Right cardiac atrium (tissue), 5 donors: ENCODE measurements around the gene CDK10. TPM values are rescaled to one million over a fixed set of nuclear protein-coding genes. Genes with fewer than 3 reads are reported as not detected.

Experiments used
- ATAC-seq, 2 donors: fragments of 200-7000 bp; cut with Tn5 transposase; one replicate each; pipeline versions ENCODE4 v1.8.0 to v1.9.1; 2020; ENCODE audit warnings: moderate library complexity in 2 of 2, mild to moderate bottlenecking in 1 of 2
- DNase-seq, 3 donors: peaks; one replicate each; pipeline ENCODE4 v3.0.0-alpha.2; 2020
- H3K27ac ChIP-seq: one replicate; pipeline ENCODE4 v1.5.1; 2013; ENCODE audit warnings: mild to moderate bottlenecking, low read length, control low read depth, moderate library complexity
- H3K27me3 ChIP-seq: one replicate; pipeline ENCODE4 v1.6.1; 2013; ENCODE audit not compliant: control insufficient read depth, insufficient read depth
- H3K4me1 ChIP-seq: one replicate; pipeline ENCODE4 v1.6.1; 2013; ENCODE audit warnings: low read length; ENCODE audit not compliant: control insufficient read depth, insufficient read depth
- H3K4me3 ChIP-seq: one replicate; pipeline ENCODE4 v1.5.1; 2013; ENCODE audit warnings: low read length, control low read depth
- H3K9me3 ChIP-seq: one replicate; pipeline ENCODE4 v1.6.1; 2013; ENCODE audit warnings: low read length; ENCODE audit not compliant: control insufficient read depth
- WGBS: extraction: QIAGEN DNeasy Blood & Tissue Kit; methylation state at CpG from one replicate; pipeline ENCODE4 v1.1.7; 2013; 5-methylcytosine and 5-hydroxymethylcytosine counted together
- intact Hi-C, 4 donors: fragments of 100-400 bp; cut with DNase I; formaldehyde crosslinking; loops; one replicate each; pipeline versions ENCODE4 v1.11.0 to v1.14.0; 2022 to 2023
- polyA plus RNA-seq: library from polyadenylated mRNA; stranded (reverse); fragments of 200-250 nt; gene quantifications from one replicate; pipeline ENCODE4 v1.2.3, GENCODE V29; 2013
- total RNA-seq, 4 donors: library from RNA; stranded (reverse); fragmentation: NEBNext Ultra II Directional; extraction: Animal tissue kit (Norgen Biotek cat#: 25700); gene quantifications; one replicate each; pipeline ENCODE4 v1.2.1, GENCODE V29; 2021
- donor health status: healthy with polysubstance abuse.
- donor health status: DM: no; HTN: yes; CAD: no.
- donor health status: DM: no; HTN: no; CAD: no.
- donor health status: DM: no; HTN: yes; CAD: no; lungs with severe emphysema.
- donor health status: DM: yes; HTN: yes; CAD: no.

CDK10 gene
- total and polyA plus RNA-seq, 5 donors, result 21.4 to 29.7 (median 26.2) TPM

DNA sequence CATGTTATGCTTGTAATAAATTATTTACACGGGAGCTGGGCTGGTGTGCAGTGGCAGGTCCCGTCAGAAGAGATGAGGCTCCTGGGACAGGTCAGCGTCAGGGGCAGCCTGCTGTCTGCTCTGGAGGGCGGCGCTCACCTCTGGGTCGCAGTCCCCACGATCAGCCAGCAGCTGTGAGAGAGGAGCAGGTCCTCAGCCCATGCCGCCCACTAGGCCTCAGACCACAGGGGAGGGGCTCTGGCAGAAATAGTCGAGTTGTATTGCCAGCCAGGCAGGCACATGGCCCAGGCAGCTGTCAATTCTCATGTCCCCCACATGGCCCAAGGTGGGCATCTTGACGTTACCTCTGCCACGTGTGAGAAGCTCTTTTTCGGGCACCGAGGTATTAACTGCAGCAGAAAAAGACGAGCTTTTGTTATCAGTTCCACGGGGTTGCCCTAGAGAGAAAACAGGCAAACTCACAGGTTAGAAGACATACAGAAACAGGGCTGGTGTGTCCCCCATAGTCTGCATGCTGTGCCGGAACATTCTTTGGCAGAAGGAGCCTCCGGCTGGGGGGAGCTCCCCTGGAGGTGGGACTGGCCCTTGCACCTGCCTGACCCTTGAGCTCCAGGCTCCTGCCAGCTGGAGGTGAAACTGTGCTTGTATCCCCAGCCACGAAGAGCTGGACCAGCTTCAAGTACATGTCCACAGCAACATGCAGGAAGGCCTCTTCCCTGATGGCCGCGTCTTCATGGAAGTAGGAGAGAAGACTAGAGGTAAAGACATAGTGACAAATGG lies 52.2 kb downstream of the CDK10 start:
- 79% methylated on average over 20 of the region's 20 CpGs for WGBS
- peak in 1 of 3 donors; percentile 22 for DNase-seq
- Histone ChIP-seq H3K4me1 (no peaks in the 10 kb centered on the region), H3K27ac (no peak overlapping the region), H3K27me3 (no peaks in the 10 kb centered on the region), H3K4me3 (no peak overlapping the region), H3K9me3 (no peaks in the 10 kb centered on the region)
- ATAC-seq, result peak in 1 of 2 donors; percentile 8
- intact Hi-C loops, result no loop called here

DNA sequence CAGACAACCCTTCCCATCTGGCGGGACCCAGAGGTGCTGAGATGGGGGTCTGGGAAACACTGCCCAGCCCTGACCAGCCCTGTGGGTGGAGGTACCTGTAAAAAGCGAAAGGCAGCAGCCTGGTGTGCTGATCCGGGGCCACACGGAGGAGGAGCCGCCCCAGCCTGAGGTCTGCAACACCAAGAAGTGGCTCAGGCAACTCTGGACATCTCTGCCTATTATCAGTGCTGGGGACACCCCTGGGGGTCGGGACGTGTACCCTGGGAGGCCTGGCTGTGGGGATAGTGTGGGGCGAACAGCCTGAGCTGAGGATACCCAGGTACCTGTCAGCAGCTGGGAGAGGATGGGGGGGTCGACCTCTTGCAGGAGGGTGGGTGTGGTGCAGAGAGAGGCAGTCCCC lies 52.9 kb downstream of the CDK10 start:
- 87% methylated on average over 9 of the region's 9 CpGs for WGBS
- Histone ChIP-seq H3K4me3 (no peak overlapping the region), H3K27me3 (no peaks in the 10 kb centered on the region), H3K4me1 (no peaks in the 10 kb centered on the region), H3K9me3 (no peaks in the 10 kb centered on the region), H3K27ac (no peak overlapping the region)
- peak in 1 of 3 donors; percentile 26 for DNase-seq
- peak in 1 of 2 donors; percentile 9 for ATAC-seq
- intact Hi-C loops, result no loop called here

DNA sequence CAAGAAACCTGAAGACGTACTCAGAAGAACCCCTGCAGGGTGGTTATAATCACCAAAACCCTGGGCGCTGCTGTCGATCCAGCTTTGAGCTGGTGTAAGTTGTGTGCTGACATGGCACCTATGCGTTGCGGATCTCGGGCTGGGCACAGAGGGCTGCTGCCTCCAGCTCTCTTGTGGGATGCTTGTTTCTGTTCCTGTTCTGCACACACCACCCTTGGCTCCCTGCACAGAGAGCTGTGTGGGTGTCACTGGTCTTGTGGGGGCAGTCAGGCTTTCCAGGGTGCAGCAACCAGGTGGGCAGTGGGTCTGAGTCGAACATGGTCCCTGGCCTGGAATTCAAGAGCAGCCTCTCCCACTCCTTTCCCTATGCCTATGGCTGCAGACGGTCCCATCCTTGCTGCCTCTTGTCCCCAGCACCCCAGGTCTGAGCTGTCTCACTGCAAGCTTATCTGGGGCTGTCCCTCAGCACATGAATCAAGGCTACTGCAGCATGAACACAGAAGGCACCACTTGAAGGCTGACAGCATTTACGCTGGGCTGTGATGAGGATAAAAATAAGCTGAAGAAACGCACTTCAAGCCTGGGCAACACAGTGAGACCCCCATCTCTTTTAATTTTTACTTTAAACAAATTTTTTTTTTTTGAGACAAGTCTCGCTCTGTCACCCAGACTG lies 55.0 kb downstream of the CDK10 start:
- no peak overlapping the region for H3K27ac ChIP-seq
- intact Hi-C loops, result no loop called here
- WGBS, result 76% methylated on average over 11 of the region's 11 CpGs
- no peaks in the 10 kb centered on the region for H3K9me3 ChIP-seq
- DNase-seq (peak in 1 of 3 donors; percentile 28), ATAC-seq (peak; percentile 5 to 20)
- no peaks in the 10 kb centered on the region for H3K27me3 ChIP-seq
- H3K4me3 ChIP-seq, result no peak overlapping the region
- H3K4me1 ChIP-seq, result no peaks in the 10 kb centered on the region

DNA sequence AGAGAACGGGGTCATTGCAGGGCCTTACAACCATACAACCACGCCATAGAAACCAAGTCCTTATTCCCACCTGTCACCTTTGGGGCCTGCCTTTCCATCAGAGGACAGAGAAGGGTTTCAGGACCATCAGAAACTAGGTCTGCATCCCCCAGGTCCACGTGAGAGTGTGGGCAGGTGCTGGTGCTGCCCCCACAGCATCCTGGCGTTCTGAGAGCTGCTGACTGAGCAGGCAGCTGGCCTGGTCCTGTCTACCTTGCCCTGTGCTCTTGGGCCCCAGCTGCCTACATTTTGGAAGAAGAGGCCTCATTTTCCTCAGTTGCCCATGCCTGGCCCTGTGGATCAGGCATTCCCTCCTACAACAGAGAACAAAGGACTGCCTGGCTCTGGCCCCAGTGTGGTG lies 56.5 kb downstream of the CDK10 start:
- H3K27ac ChIP-seq, result no peak overlapping the region
- no peak overlapping the region for H3K4me3 ChIP-seq
- H3K9me3 ChIP-seq, result no peaks in the 10 kb centered on the region
- DNase-seq, result peak in 1 of 3 donors; percentile 10
- no peaks in the 10 kb centered on the region for H3K27me3 ChIP-seq
- H3K4me1 ChIP-seq, result no peaks in the 10 kb centered on the region
- 79% methylated on average over 4 of the region's 4 CpGs for WGBS
- no peak for ATAC-seq
- intact Hi-C loops, result no loop called here

DNA sequence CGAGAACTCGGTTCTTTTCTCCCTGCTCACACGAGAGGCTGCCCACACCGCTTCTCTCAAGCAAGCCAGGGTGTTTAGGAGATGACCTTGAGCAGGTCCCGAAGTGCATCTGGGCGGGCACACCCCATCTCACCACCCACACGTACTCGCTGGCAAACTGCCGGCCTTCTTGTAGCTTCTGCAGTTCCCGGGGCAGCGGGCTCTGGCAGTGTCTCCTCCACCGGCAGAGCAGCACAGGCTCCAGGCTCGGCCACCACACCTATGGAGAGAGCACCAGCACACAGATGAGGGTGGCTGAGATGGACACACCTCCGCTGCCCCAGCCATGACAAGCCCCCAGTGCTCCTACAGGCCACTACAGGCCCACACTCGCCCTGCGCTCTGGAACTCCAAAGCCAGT lies 58.3 kb downstream of the CDK10 start:
- no peaks in the 10 kb centered on the region for H3K4me1 ChIP-seq
- no peak overlapping the region for H3K27ac ChIP-seq
- intact Hi-C loops, result no loop called here
- 84% methylated on average over 16 of the region's 16 CpGs for WGBS
- no peaks in the 10 kb centered on the region for H3K9me3 ChIP-seq
- peak; percentile 28 to 31 for ATAC-seq
- H3K27me3 ChIP-seq, result no peaks in the 10 kb centered on the region
- peak in 2 of 3 donors; percentile 53 to 79 for DNase-seq
- H3K4me3 ChIP-seq, result no peak overlapping the region

Other genes starting within 250 kb of the CDK10 start
- gene ANKRD11, start 196.1 kb upstream of the CDK10 start, total RNA-seq, result 10 to 100 TPM; 92.6 to 98.9 (median 96.9) TPM
- 75.3 TPM for gene ANKRD11, start 196.1 kb upstream of the CDK10 start, polyA plus RNA-seq
- gene SPG7, start 178.3 kb upstream of the CDK10 start, total RNA-seq, result 100 to 1,000 TPM in 1 of 4 donors, 10 to 100 TPM in 3; 81.9 to 101 (median 88.6) TPM
- 96.7 TPM for gene SPG7, start 178.3 kb upstream of the CDK10 start, polyA plus RNA-seq
- gene RPL13, start 126.0 kb upstream of the CDK10 start, total RNA-seq, result 1,000 to 10,000 TPM; 1,148 to 1,505 (median 1,262) TPM
- gene RPL13, start 126.0 kb upstream of the CDK10 start, polyA plus RNA-seq, result 3,185 TPM
- not detected for gene CPNE7, start 110.9 kb upstream of the CDK10 start, total RNA-seq
- gene CPNE7, start 110.9 kb upstream of the CDK10 start, polyA plus RNA-seq, result not detected
- gene DPEP1, start 73.0 kb upstream of the CDK10 start, total RNA-seq, result under 1 TPM in 2 of 4 donors, not detected in 2; 0.31 to 0.53 TPM
- 0.18 TPM for gene DPEP1, start 73.0 kb upstream of the CDK10 start, polyA plus RNA-seq
- gene CHMP1A, start 29.0 kb upstream of the CDK10 start, total RNA-seq, result 10 to 100 TPM; 36.2 to 48.8 (median 38.7) TPM
- gene CHMP1A, start 29.0 kb upstream of the CDK10 start, polyA plus RNA-seq, result 35.1 TPM
- 1 to 10 TPM; 1.4 to 5.3 (median 3.3) TPM for gene SPATA33, start 28.9 kb upstream of the CDK10 start, total RNA-seq
- 2.4 TPM for gene SPATA33, start 28.9 kb upstream of the CDK10 start, polyA plus RNA-seq
- 1 to 10 TPM; 2.3 to 5.2 (median 3.6) TPM for gene SPATA2L, start 15.0 kb downstream of the CDK10 start, total RNA-seq
- 3.1 TPM for gene SPATA2L, start 15.0 kb downstream of the CDK10 start, polyA plus RNA-seq
- gene VPS9D1, start 34.2 kb downstream of the CDK10 start, total RNA-seq, result 10 to 100 TPM; 10.6 to 16.3 (median 14.8) TPM
- gene VPS9D1, start 34.2 kb downstream of the CDK10 start, polyA plus RNA-seq, result 18.4 TPM
- gene ZNF276, start 34.8 kb downstream of the CDK10 start, total RNA-seq, result 10 to 100 TPM; 12.4 to 16.2 (median 14.9) TPM
- 12.1 TPM for gene ZNF276, start 34.8 kb downstream of the CDK10 start, polyA plus RNA-seq
- 1 to 10 TPM; 1.8 to 4.4 (median 2.6) TPM for gene FANCA, start 130.0 kb downstream of the CDK10 start, total RNA-seq
- gene FANCA, start 130.0 kb downstream of the CDK10 start, polyA plus RNA-seq, result 2.4 TPM
- gene SPIRE2, start 141.8 kb downstream of the CDK10 start, total RNA-seq, result 1 to 10 TPM; 1.7 to 3.1 (median 2.6) TPM
- gene SPIRE2, start 141.8 kb downstream of the CDK10 start, polyA plus RNA-seq, result 1.4 TPM
- gene TCF25, start 186.9 kb downstream of the CDK10 start, total RNA-seq, result 100 to 1,000 TPM in 3 of 4 donors, 10 to 100 TPM in 1; 97.2 to 137 (median 103) TPM
- 73.5 TPM for gene TCF25, start 186.9 kb downstream of the CDK10 start, polyA plus RNA-seq
- gene MC1R, start 232.2 kb downstream of the CDK10 start, total RNA-seq, result 1 to 10 TPM; 1.3 to 2.6 (median 1.7) TPM
- 1.5 TPM for gene MC1R, start 232.2 kb downstream of the CDK10 start, polyA plus RNA-seq
- 1 to 10 TPM; 1.1 to 6.6 (median 1.9) TPM for gene TUBB3, start 236.7 kb downstream of the CDK10 start, total RNA-seq
- 2.1 TPM for gene TUBB3, start 236.7 kb downstream of the CDK10 start, polyA plus RNA-seq